IMR-90 (cell line): Measurements from ENCODE around the gene ANO2. TPM values are rescaled to one million over a fixed set of nuclear protein-coding genes. Genes with fewer than 3 reads are reported as not detected.

ENCODE experiments used
- ATAC-seq: fragments of 200-7000 bp; cut with Tn5 transposase; 2 replicates; pipeline ENCODE4 v1.9.1; 2020; ENCODE audit warnings: low read depth, mild to moderate bottlenecking, moderate library complexity
- BruUV-seq: library from RNA; stranded (reverse); fragments of 400-500 nt; replicated peaks from 2 replicates; lab custom pipeline; 2021; lab: Mats Ljungman, UMichigan
- CTCF ChIA-PET: fragments of 300-600 bp; formaldehyde crosslinking; extraction: SDS; loops from one replicate; lab custom pipeline; 2021; ENCODE audit warnings: antibody characterized with exemption; lab: Yijun Ruan, JAX
- POLR2A ChIA-PET: fragments of 300-600 bp; sonication (Branson Sonifier 250); formaldehyde crosslinking; loops from one replicate; lab custom pipeline; 2022; ENCODE audit warnings: antibody characterized with exemption; ENCODE audit not compliant: unreplicated experiment; lab: Charles Lee
- DNase-seq: peaks from one replicate; pipeline ENCODE4 v3.0.0; 2013
- H2AFZ ChIP-seq: replicated peaks from 2 replicates; pipeline ENCODE3; 2013; ENCODE audit warnings: low read length, mild to moderate bottlenecking; ENCODE audit not compliant: poor library complexity
- H2AK5ac ChIP-seq: 2 replicates; pipeline ENCODE4 v1.6.1; 2013; ENCODE audit warnings: low read depth, low read length, inconsistent platforms
- H2AK9ac ChIP-seq: replicated peaks from 2 replicates; pipeline ENCODE3; 2013; ENCODE audit warnings: mild to moderate bottlenecking, low read depth, low read length, moderate library complexity; ENCODE audit not compliant: poor library complexity
- H2BK120ac ChIP-seq: 2 replicates; pipeline ENCODE4 v1.6.1; 2013; ENCODE audit warnings: low read depth, low read length, inconsistent platforms
- H2BK15ac ChIP-seq: 3 replicates; pipeline ENCODE4 v1.6.1; 2013; ENCODE audit warnings: low read depth, low read length, inconsistent platforms
- H2BK20ac ChIP-seq: 2 replicates; pipeline ENCODE4 v1.6.1; 2013; ENCODE audit warnings: low read depth, mild to moderate bottlenecking, inconsistent platforms, low read length, moderate library complexity
- H2BK5ac ChIP-seq: 2 replicates; pipeline ENCODE4 v1.6.1; 2013; ENCODE audit warnings: mild to moderate bottlenecking, low read depth, low read length, inconsistent platforms; ENCODE audit not compliant: poor library complexity, severe bottlenecking
- H3K14ac ChIP-seq: replicated peaks from 2 replicates; pipeline ENCODE4 v1.6.1; 2013; ENCODE audit warnings: low read depth, low read length, inconsistent platforms
- H3K18ac ChIP-seq: 2 replicates; pipeline ENCODE4 v1.6.1; 2013; ENCODE audit warnings: low read depth, low read length, control low read depth
- H3K23ac ChIP-seq: 2 replicates; pipeline ENCODE4 v1.6.1; 2013; ENCODE audit warnings: low read depth, low read length, inconsistent platforms
- H3K27ac ChIP-seq: 2 replicates; pipeline ENCODE4 v1.5.1; 2013; ENCODE audit warnings: mild to moderate bottlenecking, control low read depth, low read length; ENCODE audit not compliant: insufficient read depth
- H3K27me3 ChIP-seq: 2 replicates; pipeline ENCODE4 v1.6.1; 2013; ENCODE audit warnings: low read length; ENCODE audit not compliant: control insufficient read depth, insufficient read depth
- H3K36me3 ChIP-seq: 2 replicates; pipeline ENCODE4 v1.6.1; 2013; ENCODE audit warnings: low read length, mixed read lengths; ENCODE audit not compliant: control insufficient read depth, insufficient read depth
- H3K4ac ChIP-seq: 2 replicates; pipeline ENCODE4 v1.6.1; 2013; ENCODE audit warnings: low read depth, low read length, inconsistent platforms
- H3K4me1 ChIP-seq: 2 replicates; pipeline ENCODE4 v1.6.1; 2013; ENCODE audit warnings: low read length, mixed read lengths; ENCODE audit not compliant: control insufficient read depth, insufficient read depth
- H3K4me2 ChIP-seq: 2 replicates; pipeline ENCODE4 v1.6.1; 2013; ENCODE audit warnings: low read depth, mild to moderate bottlenecking, control low read depth, low read length, moderate library complexity
- H3K4me3 ChIP-seq: 2 replicates; pipeline ENCODE4 v1.5.1; 2013; ENCODE audit warnings: low read depth, mild to moderate bottlenecking, control low read depth, low read length, moderate library complexity; ENCODE audit not compliant: insufficient read depth
- H3K56ac ChIP-seq: 2 replicates; pipeline ENCODE4 v1.6.1; 2013; ENCODE audit warnings: low read length, inconsistent platforms; ENCODE audit not compliant: insufficient read depth; ENCODE audit errors: extremely low read depth
- H3K79me1 ChIP-seq, 2 experiments: 2 replicates each; pipeline ENCODE4 v1.6.1; 2013; ENCODE audit warnings: low read length in 2 of 2, inconsistent platforms in 1 of 2, low read depth in 1 of 2
- H3K9ac ChIP-seq: 2 replicates; pipeline ENCODE4 v1.6.1; 2013; ENCODE audit warnings: low read depth, low read length, control low read depth
- H3K9me1 ChIP-seq: 2 replicates; pipeline ENCODE4 v1.6.1; 2013; ENCODE audit warnings: low read length, inconsistent platforms; ENCODE audit not compliant: insufficient read depth
- H3K9me3 ChIP-seq: 2 replicates; pipeline ENCODE4 v1.6.1; 2013; ENCODE audit warnings: low read length; ENCODE audit not compliant: control insufficient read depth, insufficient read depth
- H4K20me1 ChIP-seq: 2 replicates; pipeline ENCODE4 v1.6.1; 2013; ENCODE audit warnings: low read length, inconsistent platforms; ENCODE audit not compliant: insufficient read depth
- H4K5ac ChIP-seq: 2 replicates; pipeline ENCODE4 v1.6.1; 2013; ENCODE audit warnings: mild to moderate bottlenecking, low read depth, low read length, control low read depth
- H4K8ac ChIP-seq, 2 experiments: 2 replicates each; pipeline ENCODE4 v1.6.1; 2013; ENCODE audit warnings: low read depth in 2 of 2, low read length in 2 of 2, control low read depth in 1 of 2, inconsistent platforms in 1 of 2
- H4K91ac ChIP-seq: 2 replicates; pipeline ENCODE4 v1.6.1; 2013; ENCODE audit warnings: low read depth, low read length, inconsistent platforms; ENCODE audit not compliant: insufficient read depth
- BHLHE40 ChIP-seq: fragments of 150-350 bp; IDR thresholded peaks from 2 replicates; pipeline ENCODE4 v1.6.1; 2016; ENCODE audit warnings: mild to moderate bottlenecking, low read depth, low read length
- CEBPB ChIP-seq: IDR thresholded peaks from 2 replicates; pipeline ENCODE4 v1.6.1; 2012; ENCODE audit warnings: low read depth, low read length, improper control_type of control experiment
- CHD1 ChIP-seq: IDR thresholded peaks from 2 replicates; pipeline ENCODE4 v1.6.1; 2012; ENCODE audit warnings: low read depth, low read length, improper control_type of control experiment
- CTCF ChIP-seq: conservative IDR thresholded peaks from 2 replicates; pipeline ENCODE4 v1.5.1; 2012; ENCODE audit warnings: mild to moderate bottlenecking, low read depth, low read length, improper control_type of control experiment
- ELK1 ChIP-seq: fragments of 150-350 bp; IDR thresholded peaks from 2 replicates; pipeline ENCODE4 v1.6.1; 2016; ENCODE audit warnings: low read depth, mild to moderate bottlenecking, low read length, moderate library complexity, borderline replicate concordance
- FOS ChIP-seq: fragments of 150-350 bp; IDR thresholded peaks from 2 replicates; pipeline ENCODE4 v1.6.1; 2016; ENCODE audit warnings: low read depth, low read length
- MAFK ChIP-seq: IDR thresholded peaks from 2 replicates; pipeline ENCODE4 v1.6.1; 2012; ENCODE audit warnings: low read depth, low read length, improper control_type of control experiment
- MXI1 ChIP-seq: IDR thresholded peaks from 2 replicates; pipeline ENCODE4 v1.6.1; 2012; ENCODE audit warnings: low read depth, mild to moderate bottlenecking, low read length, moderate library complexity, borderline replicate concordance
- NFE2L2 ChIP-seq: fragments of 150-350 bp; IDR thresholded peaks from 2 replicates; pipeline ENCODE4 v1.6.1; 2016; ENCODE audit warnings: low read depth, mild to moderate bottlenecking, low read length
- POLR2A ChIP-seq: IDR thresholded peaks from 2 replicates; pipeline ENCODE4 v1.6.1; 2012; ENCODE audit warnings: mild to moderate bottlenecking, low read depth, low read length
- RAD21 ChIP-seq: IDR thresholded peaks from 2 replicates; pipeline ENCODE4 v1.6.1; 2012; ENCODE audit warnings: low read length, improper control_type of control experiment
- RCOR1 ChIP-seq: IDR thresholded peaks from 2 replicates; pipeline ENCODE4 v1.6.1; 2012; ENCODE audit warnings: mild to moderate bottlenecking, low read length, improper control_type of control experiment; ENCODE audit not compliant: insufficient replicate concordance
- RFX5 ChIP-seq: IDR thresholded peaks from 2 replicates; pipeline ENCODE4 v1.8.0; 2012; ENCODE audit warnings: low read depth, mild to moderate bottlenecking, low read length, moderate library complexity
- SMC3 ChIP-seq: fragments of 150-350 bp; IDR thresholded peaks from 2 replicates; pipeline ENCODE4 v1.6.1; 2016; ENCODE audit warnings: low read depth, mild to moderate bottlenecking, antibody characterized with exemption, low read length, moderate library complexity
- USF2 ChIP-seq: fragments of 150-350 bp; IDR thresholded peaks from 2 replicates; pipeline ENCODE4 v1.6.1; 2017; ENCODE audit warnings: mild to moderate bottlenecking, antibody characterized with exemption, low read length, low read depth
- WGBS, 2 experiments: methylation state at CpG; one replicate each; pipeline versions ENCODE4 v1.1.5 to v1.1.7; 2013; ENCODE audit warnings: missing lambda C conversion rate in 2 of 2; ENCODE audit not compliant: insufficient read length in 1 of 2; ENCODE audit errors: extremely low coverage in 2 of 2; 5-methylcytosine and 5-hydroxymethylcytosine counted together
- dilution Hi-C: fragments of 300-500 bp; cut with HindIII; formaldehyde crosslinking; loops from one replicate; pipeline ENCODE4 v1.14.3; 2018; ENCODE audit warnings: low sequenced_read_pairs; ENCODE audit not compliant: unreplicated experiment
- in situ Hi-C: fragments of 300-500 bp; cut with MboI; formaldehyde crosslinking; loops from 3 replicates; pipeline ENCODE4 v1.14.3; 2019; ENCODE audit warnings: low sequenced_read_pairs, inconsistent platforms, mixed read lengths
- intact Hi-C: fragments of 100-400 bp; cut with micrococcal nuclease; formaldehyde crosslinking; loops from 2 replicates; pipeline ENCODE4 v1.10.0; 2022
- polyA plus RNA-seq, 3 experiments: library from polyadenylated mRNA; depleted of rRNA; stranded (reverse); fragments of >200 nt; gene quantifications; 2 replicates each; pipeline ENCODE4 v1.2.3, GENCODE V29; 2012; ENCODE audit warnings: low replicate concordance in 1 of 3
- total RNA-seq: library from RNA; depleted of rRNA; stranded (reverse); fragments of >200 nt; gene quantifications from 2 replicates; pipeline ENCODE4 v1.2.3, GENCODE V29; 2012

The ANO2 gene
- total and polyA plus RNA-seq, 2 of the 4 experiments (the other 2 are of a cell fraction): 0.22 TPM; not detected in 1

GRCh38 chr12:5796171-5796958, 148.7 kb downstream of the ANO2 start:
- Histone ChIP-seq H3K9me1 (no peaks in the 10 kb centered on the region; the same call in 1 of the 2 replicates), H3K9ac (no peak overlapping the region), H2BK5ac (peak overlapping the region; percentile 9), H3K4me1 (no peaks in the 10 kb centered on the region), H3K23ac (no peak overlapping the region), H4K91ac (no peak overlapping the region), H2BK120ac (no peak overlapping the region), H3K4ac (no peak overlapping the region), H3K14ac (no peak overlapping the region), H3K9me3 (no peaks in the 10 kb centered on the region), H3K27ac (no peak overlapping the region), H3K18ac (no peak overlapping the region), H2AK5ac (no peak overlapping the region), H3K79me1 (no peaks in the 10 kb centered on the region), H3K4me3 (no peak overlapping the region), H4K8ac (no peak overlapping the region), H3K56ac (no peak overlapping the region), H2AFZ (peak overlapping the region; percentile 67), H3K4me2 (no peak overlapping the region), H3K27me3 (peaks cover 35% of the 10 kb centered on the region), H2AK9ac (no peak overlapping the region), H3K36me3 (no peaks in the 10 kb centered on the region), H2BK15ac (no peak overlapping the region), H4K5ac (no peak overlapping the region), H2BK20ac (no peak overlapping the region), H4K20me1 (no peaks in the 10 kb centered on the region)
- ATAC-seq: peak; percentile 86
- intact Hi-C loops (loop anchor here (1.0 to 10.0 kb wide), 3 partner anchors 368 to 772 kb away; no protein-coding TSS in a partner anchor), dilution Hi-C loops (no loop called here), in situ Hi-C loops (loop anchor here (5.0 to 10.0 kb wide), 2 partner anchors 369 to 782 kb away; no protein-coding TSS in a partner anchor)
- ChIA-PET CTCF (interaction anchor here (0.6 to 1.9 kb wide), 3 partner anchors 51 to 692 kb away, joined by 3 to 9 read pairs (median 6); no protein-coding TSS in a partner anchor), POLR2A (no interaction called here)
- peak; percentile 30 for DNase-seq
- no TSS peak for BruUV-seq
- WGBS, 2 experiments: 90 to 100% methylated on average over 2 to 4 of the region's 14 CpGs
- TF ChIP-seq MAFK: no peak
- TF ChIP-seq POLR2A: no peak
- no peak for TF ChIP-seq NFE2L2
- peak; percentile 72 for TF ChIP-seq CTCF
- no peak for TF ChIP-seq MXI1
- no peak for TF ChIP-seq BHLHE40
- TF ChIP-seq USF2: no peak
- TF ChIP-seq RFX5: no peak
- peak; percentile 82 for TF ChIP-seq SMC3
- TF ChIP-seq CHD1: no peak
- peak; percentile 91 for TF ChIP-seq RAD21
- no peak for TF ChIP-seq CEBPB
- TF ChIP-seq RCOR1: no peak
- TF ChIP-seq FOS: no peak
- TF ChIP-seq ELK1: no peak
